Activated CD4-positive, alpha-beta T cell treated with anti-CD3 and anti-CD28 coated beads, Interleukin-2, amount 10 ng/mL, durations not matched to agents 24 days and 14 days (primary cell): ENCODE results near the gene PTPRD. TPM values are rescaled to one million over a fixed set of nuclear protein-coding genes. Genes with fewer than 3 reads are reported as not detected.

Source experiments
- DNase-seq: peaks from one replicate; pipeline ENCODE4 v3.0.0; 2022
- H3K27ac Mint-ChIP-seq: one replicate; pipeline ENCODE4 v1.8.0; 2022; ENCODE audit warnings: mild to moderate bottlenecking, mixed read lengths
- H3K27me3 Mint-ChIP-seq: one replicate; pipeline ENCODE4 v1.8.0; 2022; ENCODE audit warnings: mixed read lengths
- H3K36me3 Mint-ChIP-seq: one replicate; pipeline ENCODE4 v1.8.0; 2022; ENCODE audit warnings: low read depth, mild to moderate bottlenecking, mixed read lengths
- H3K4me1 Mint-ChIP-seq: one replicate; pipeline ENCODE4 v1.8.0; 2021; ENCODE audit warnings: mixed read lengths
- H3K4me3 Mint-ChIP-seq: one replicate; pipeline ENCODE4 v1.8.0; 2022; ENCODE audit warnings: mild to moderate bottlenecking, moderate library complexity, mixed read lengths
- H3K9me3 Mint-ChIP-seq: one replicate; pipeline ENCODE4 v1.8.0; 2021; ENCODE audit warnings: mixed read lengths
- intact Hi-C: fragments of 100-400 bp; cut with micrococcal nuclease; formaldehyde crosslinking; loops from one replicate; pipeline ENCODE4 v1.15.1; 2023
- total RNA-seq: library from RNA; stranded (reverse); gene quantifications from 2 replicates; pipeline ENCODE4 v1.2.3, GENCODE V29; 2022

The PTPRD gene
- total RNA-seq, 1 donor from 2014 or later = not detected

DNA sequence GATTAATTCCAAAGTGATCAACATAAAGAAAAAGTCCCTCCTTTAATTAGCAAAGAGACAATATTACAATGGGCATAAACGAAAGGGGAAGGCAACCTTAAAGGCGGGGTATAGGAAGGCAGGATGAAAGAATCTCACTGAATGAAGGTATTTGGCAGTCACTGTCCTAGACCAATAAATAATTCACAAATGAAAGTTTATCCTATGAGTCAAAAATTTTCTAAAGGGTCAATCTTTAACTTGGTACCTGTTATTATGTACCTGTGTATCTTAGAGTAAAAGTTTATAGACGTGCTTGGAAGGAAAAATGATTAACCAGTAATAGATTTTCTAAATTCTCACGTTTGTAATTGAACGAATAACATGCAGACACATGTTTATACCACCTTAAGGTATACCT lies 1867.5 kb downstream of the PTPRD start:
- Mint-ChIP-seq H3K27me3 (no peaks in the 10 kb centered on the region), H3K4me1 (no peaks in the 10 kb centered on the region), H3K4me3 (no peak overlapping the region), H3K36me3 (no peaks in the 10 kb centered on the region), H3K9me3 (no peaks in the 10 kb centered on the region), H3K27ac (no peak overlapping the region)
- intact Hi-C loops = no loop called here
- DNase-seq = no peak

DNA sequence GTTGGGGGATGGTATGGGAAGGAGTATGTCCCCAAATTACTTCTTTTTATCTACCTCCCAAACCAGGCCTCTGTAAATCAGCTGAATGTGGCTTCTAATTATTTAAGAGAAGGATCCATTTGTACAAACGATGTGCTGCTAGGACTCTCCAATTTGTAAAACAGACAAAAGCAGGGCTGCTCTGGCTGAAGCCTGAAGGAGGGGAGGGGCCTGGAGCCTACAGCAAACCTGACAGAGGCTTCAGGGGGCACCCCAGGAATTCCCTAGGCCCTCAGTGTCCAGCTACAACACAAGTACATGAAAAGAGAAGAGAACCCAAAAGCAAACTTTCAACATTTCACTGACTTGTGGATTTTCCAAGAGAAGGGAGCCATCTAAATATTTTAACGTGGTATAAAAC lies 1873.9 kb downstream of the PTPRD start:
- DNase-seq = no peak
- H3K9me3 Mint-ChIP-seq = no peaks in the 10 kb centered on the region
- H3K36me3 Mint-ChIP-seq = no peaks in the 10 kb centered on the region
- H3K4me1 Mint-ChIP-seq = no peaks in the 10 kb centered on the region
- intact Hi-C loops = no loop called here
- no peaks in the 10 kb centered on the region for H3K27me3 Mint-ChIP-seq
- no peak overlapping the region for H3K4me3 Mint-ChIP-seq
- no peak overlapping the region for H3K27ac Mint-ChIP-seq

GRCh38 chr9:8736805-8737204 lies 1876.0 kb downstream of the PTPRD start:
- Mint-ChIP-seq H3K36me3 (no peaks in the 10 kb centered on the region), H3K4me3 (no peak overlapping the region), H3K27me3 (no peaks in the 10 kb centered on the region), H3K27ac (no peak overlapping the region), H3K4me1 (no peaks in the 10 kb centered on the region), H3K9me3 (no peaks in the 10 kb centered on the region)
- no peak for DNase-seq
- intact Hi-C loops = no loop called here

GRCh38 chr9:8734760-8735159 lies 1878.0 kb downstream of the PTPRD start:
- Mint-ChIP-seq H3K9me3 (no peaks in the 10 kb centered on the region), H3K27ac (no peak overlapping the region), H3K36me3 (no peaks in the 10 kb centered on the region), H3K27me3 (peaks cover 2% of the 10 kb centered on the region), H3K4me3 (no peak overlapping the region), H3K4me1 (no peaks in the 10 kb centered on the region)
- no peak for DNase-seq
- intact Hi-C loops = no loop called here

DNA sequence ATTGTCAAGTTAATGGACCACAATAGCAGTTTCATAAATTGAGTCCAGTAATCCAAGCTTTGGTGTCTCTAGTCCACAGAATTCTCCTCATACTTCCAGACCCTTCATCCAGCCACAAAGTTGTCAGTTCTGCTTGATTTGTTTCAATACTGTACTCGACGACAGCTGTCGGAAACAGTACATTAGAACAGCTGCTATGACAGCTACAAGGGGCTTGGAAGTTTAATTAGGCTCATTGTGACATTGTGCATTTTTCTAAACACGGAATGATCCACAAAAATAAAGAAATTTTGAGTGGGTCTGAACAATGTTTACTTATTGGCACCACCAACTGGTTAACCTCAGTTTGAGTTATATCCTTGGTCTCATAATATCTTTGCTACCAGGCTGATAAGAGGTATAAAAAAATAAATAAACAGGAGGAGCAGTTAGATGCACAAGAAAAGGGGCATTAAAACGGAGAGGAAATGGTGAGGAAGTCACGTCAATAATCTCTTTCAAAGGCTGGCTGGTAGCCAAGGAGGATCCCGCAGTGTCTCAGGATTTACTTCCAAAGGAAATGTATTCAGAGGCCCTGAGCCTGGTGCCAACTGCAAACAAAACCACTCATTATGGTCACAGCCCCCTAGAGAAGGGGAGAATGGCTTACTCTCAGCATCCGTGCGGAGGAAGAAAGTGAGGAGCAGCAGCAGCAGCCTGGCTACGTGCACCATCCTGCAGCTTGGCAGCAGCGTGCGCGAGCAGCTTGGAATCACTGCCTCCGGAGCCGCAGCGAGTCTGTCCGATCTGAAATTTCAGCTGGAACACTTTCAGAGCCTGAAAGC lies 1879.5 kb downstream of the PTPRD start:
- Mint-ChIP-seq H3K4me1 (no peaks in the 10 kb centered on the region), H3K9me3 (no peaks in the 10 kb centered on the region)

DNA sequence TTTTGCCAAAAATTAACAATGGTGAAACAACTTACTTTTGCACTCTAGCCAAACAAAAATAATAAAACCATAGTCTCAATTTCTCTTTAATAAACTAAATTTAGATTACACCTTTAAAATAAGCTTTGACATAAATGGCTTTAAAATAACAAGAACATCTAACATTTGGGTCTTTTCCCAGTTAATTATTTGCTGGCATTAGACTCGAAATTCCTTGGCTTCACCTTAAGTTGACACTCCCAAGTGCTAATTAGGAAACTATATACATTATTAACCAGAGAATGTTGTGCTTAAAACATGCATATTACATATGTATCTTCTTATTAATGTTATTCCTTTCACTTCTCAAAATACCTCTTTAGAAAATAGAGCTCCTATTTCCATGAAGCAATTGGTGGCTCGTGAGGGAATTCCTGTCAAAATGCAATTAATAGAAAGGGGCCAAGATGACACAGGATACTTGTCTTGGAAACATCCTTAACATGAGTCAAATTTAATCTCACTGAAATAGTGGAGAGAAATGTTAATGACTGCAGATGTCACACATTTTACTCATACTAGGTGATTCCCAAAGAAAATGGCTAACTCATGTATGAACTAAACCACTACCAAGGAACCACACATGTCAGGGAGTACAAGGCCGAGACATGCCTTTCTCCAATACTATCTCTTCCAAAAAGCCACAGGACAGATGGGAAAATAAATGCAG lies 1880.3 kb downstream of the PTPRD start:
- no peak for DNase-seq
- no peaks in the 10 kb centered on the region for H3K36me3 Mint-ChIP-seq

More for the DNA sequence above, 1879.5 kb downstream of the PTPRD start:
- Mint-ChIP-seq H3K4me3 (no peak overlapping the region), H3K36me3 (no peaks in the 10 kb centered on the region), H3K27ac (no peak overlapping the region), H3K27me3 (peaks cover 2% of the 10 kb centered on the region)
- intact Hi-C loops = no loop called here
- DNase-seq = no peak

DNA sequence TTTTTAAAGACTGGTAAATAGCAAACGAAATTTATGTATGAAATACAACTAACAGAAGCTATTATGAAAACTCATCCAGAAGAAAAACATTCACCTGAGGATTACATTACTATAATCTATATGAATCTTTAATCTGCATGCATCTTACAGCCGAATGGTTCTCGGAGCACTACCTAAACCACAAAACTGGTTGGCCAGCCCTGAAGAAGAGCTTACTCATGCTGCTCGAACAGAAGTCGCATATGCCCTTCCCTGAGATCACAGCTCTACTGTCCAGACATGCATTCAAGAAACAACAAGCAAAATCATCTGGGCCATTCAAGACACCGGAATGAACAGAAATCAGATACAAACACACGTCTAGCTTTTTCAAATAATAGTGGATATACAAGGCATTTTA lies 1882.2 kb downstream of the PTPRD start:
- DNase-seq = no peak
- no peaks in the 10 kb centered on the region for H3K36me3 Mint-ChIP-seq
- no peak overlapping the region for H3K4me3 Mint-ChIP-seq
- intact Hi-C loops = no loop called here
- H3K27ac Mint-ChIP-seq = no peak overlapping the region
- H3K9me3 Mint-ChIP-seq = no peaks in the 10 kb centered on the region
- H3K4me1 Mint-ChIP-seq = no peaks in the 10 kb centered on the region
- peaks cover 2% of the 10 kb centered on the region for H3K27me3 Mint-ChIP-seq

More for the DNA sequence above, 1880.3 kb downstream of the PTPRD start:
- H3K4me1 Mint-ChIP-seq = no peaks in the 10 kb centered on the region
- intact Hi-C loops = no loop called here
- H3K9me3 Mint-ChIP-seq = no peaks in the 10 kb centered on the region
- no peak overlapping the region for H3K4me3 Mint-ChIP-seq
- peaks cover 2% of the 10 kb centered on the region for H3K27me3 Mint-ChIP-seq
- H3K27ac Mint-ChIP-seq = no peak overlapping the region

DNA sequence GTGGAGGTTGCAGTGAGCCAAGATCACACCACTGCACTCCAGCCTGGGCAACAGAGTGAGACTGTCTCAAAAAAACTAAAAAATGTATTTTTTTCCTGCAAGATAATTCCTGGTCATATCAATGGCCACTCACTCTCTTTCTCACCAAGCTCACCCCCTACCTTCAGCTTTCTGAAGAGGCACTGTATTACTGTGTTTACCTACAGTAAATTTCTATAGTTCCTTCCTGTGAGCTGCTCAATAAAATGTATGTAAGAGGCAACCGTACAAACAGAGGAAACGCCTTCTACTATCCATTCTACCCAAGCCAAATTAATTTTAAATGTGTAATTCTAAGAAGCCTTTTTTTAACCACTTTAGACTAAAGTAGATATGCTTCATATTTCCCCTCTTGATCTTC lies 1883.9 kb downstream of the PTPRD start:
- Mint-ChIP-seq H3K27ac (no peak overlapping the region), H3K4me1 (no peaks in the 10 kb centered on the region), H3K36me3 (no peaks in the 10 kb centered on the region), H3K27me3 (peaks cover 2% of the 10 kb centered on the region), H3K9me3 (no peaks in the 10 kb centered on the region), H3K4me3 (no peak overlapping the region)
- intact Hi-C loops = no loop called here
- no peak for DNase-seq

GRCh38 chr9:8727191-8727590 lies 1885.6 kb downstream of the PTPRD start:
- no peak for DNase-seq
- H3K36me3 Mint-ChIP-seq = no peaks in the 10 kb centered on the region

DNA sequence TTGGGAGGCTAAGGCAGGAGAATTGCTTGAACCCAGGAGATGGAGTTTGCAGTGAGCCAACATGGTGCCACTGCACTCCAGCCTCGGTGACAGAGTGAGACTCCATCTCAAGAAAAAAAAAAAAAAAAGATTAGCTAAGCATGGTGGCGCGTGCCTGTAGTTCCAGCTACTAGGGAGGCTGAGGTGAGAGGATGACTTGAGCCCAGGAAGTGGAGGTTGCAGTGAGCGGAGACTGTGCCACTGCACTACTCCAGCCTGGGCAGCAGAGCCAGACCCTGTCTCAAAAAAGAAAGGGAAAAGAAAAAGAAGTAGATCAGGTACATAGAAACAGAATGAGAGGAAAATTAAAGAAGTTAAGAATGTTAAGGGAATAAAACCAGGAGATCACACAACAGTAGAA lies 1886.1 kb downstream of the PTPRD start:
- Mint-ChIP-seq H3K9me3 (no peaks in the 10 kb centered on the region), H3K27ac (no peak overlapping the region), H3K27me3 (peaks cover 2% of the 10 kb centered on the region), H3K4me3 (no peak overlapping the region), H3K4me1 (no peaks in the 10 kb centered on the region), H3K36me3 (no peaks in the 10 kb centered on the region)
- no peak for DNase-seq
- intact Hi-C loops = no loop called here

More at GRCh38 chr9:8727191-8727590, 1885.6 kb downstream of the PTPRD start:
- H3K27ac Mint-ChIP-seq = no peak overlapping the region
- intact Hi-C loops = no loop called here
- H3K9me3 Mint-ChIP-seq = no peaks in the 10 kb centered on the region
- no peak overlapping the region for H3K4me3 Mint-ChIP-seq
- peaks cover 2% of the 10 kb centered on the region for H3K27me3 Mint-ChIP-seq
- no peaks in the 10 kb centered on the region for H3K4me1 Mint-ChIP-seq

DNA sequence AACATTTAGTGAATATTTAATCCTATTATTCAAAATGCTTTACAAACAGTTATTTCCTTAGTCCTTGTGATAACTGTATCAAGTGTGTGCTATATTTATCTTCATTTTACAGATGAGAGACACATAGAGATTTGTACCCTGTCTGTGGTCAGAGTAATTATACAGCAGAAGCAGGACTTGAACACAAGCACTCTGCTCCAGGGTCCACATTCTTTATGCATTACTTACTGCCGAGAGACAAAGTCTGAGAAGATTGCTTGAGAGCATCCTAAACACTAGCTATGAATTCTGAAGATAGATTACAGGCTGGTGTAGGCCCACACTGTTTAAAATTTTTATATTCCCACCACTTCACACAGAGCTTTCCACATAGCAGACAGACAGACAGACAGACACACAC lies 1887.2 kb downstream of the PTPRD start:
- DNase-seq = no peak
- intact Hi-C loops = no loop called here
- H3K4me3 Mint-ChIP-seq = no peak overlapping the region
- H3K27ac Mint-ChIP-seq = no peak overlapping the region
- peaks cover under 1% of the 10 kb centered on the region for H3K27me3 Mint-ChIP-seq
- H3K4me1 Mint-ChIP-seq = no peaks in the 10 kb centered on the region
- H3K9me3 Mint-ChIP-seq = no peaks in the 10 kb centered on the region
- no peaks in the 10 kb centered on the region for H3K36me3 Mint-ChIP-seq

- no peak for DNase-seq
- Mint-ChIP-seq H3K27me3 (no peaks in the 10 kb centered on the region), H3K4me1 (no peaks in the 10 kb centered on the region), H3K9me3 (no peaks in the 10 kb centered on the region), H3K36me3 (no peaks in the 10 kb centered on the region), H3K27ac (no peak overlapping the region), H3K4me3 (no peak overlapping the region)
- intact Hi-C loops = no loop called here
Measured at GRCh38 chr9:8724284-8725018, 1888.4 kb downstream of the PTPRD start.

GRCh38 chr9:8723195-8723594 lies 1889.6 kb downstream of the PTPRD start:
- no peak for DNase-seq
- Mint-ChIP-seq H3K36me3 (no peaks in the 10 kb centered on the region), H3K27me3 (no peaks in the 10 kb centered on the region), H3K4me3 (no peak overlapping the region), H3K27ac (no peak overlapping the region), H3K9me3 (no peaks in the 10 kb centered on the region), H3K4me1 (no peaks in the 10 kb centered on the region)
- intact Hi-C loops = no loop called here
